GM12892 (cell line): ENCODE data around the gene POLR1A.

ENCODE experiments used
- POLR2A ChIP-seq: IDR thresholded peaks from 2 replicates; pipeline ENCODE4 v1.6.1; 2011; ENCODE audit warnings: low read depth, low read length, control low read depth
- POLR2AphosphoS5 ChIP-seq: IDR thresholded peaks from 2 replicates; pipeline ENCODE4 v1.6.1; 2011; ENCODE audit warnings: low read depth, low read length, control low read depth
- TAF1 ChIP-seq: IDR thresholded peaks from 2 replicates; pipeline ENCODE4 v1.6.1; 2011; ENCODE audit warnings: low read depth, mild to moderate bottlenecking, control low read depth, low read length, borderline replicate concordance

GRCh38 chr2:86039178-86039962 lies 66.3 kb downstream of the POLR1A start:
- no peak for TF ChIP-seq POLR2AphosphoS5
- TF ChIP-seq POLR2A: no peak
- no peak for TF ChIP-seq TAF1
